ENCODE results near the gene WDR33. TPM values are rescaled to one million over a fixed set of nuclear protein-coding genes. Genes with fewer than 3 reads are reported as not detected.

WDR33 gene
- total and polyA plus RNA-seq, 2 of the 13 experiments (the other 11 are each of a cell fraction or from before 2014, with no cell fraction given): 54.9 to 78.2 TPM

GRCh38 chr2:127674241-127675209, 136.4 kb downstream of the WDR33 start (continued):
- TF ChIP-seq, protein P1, sequence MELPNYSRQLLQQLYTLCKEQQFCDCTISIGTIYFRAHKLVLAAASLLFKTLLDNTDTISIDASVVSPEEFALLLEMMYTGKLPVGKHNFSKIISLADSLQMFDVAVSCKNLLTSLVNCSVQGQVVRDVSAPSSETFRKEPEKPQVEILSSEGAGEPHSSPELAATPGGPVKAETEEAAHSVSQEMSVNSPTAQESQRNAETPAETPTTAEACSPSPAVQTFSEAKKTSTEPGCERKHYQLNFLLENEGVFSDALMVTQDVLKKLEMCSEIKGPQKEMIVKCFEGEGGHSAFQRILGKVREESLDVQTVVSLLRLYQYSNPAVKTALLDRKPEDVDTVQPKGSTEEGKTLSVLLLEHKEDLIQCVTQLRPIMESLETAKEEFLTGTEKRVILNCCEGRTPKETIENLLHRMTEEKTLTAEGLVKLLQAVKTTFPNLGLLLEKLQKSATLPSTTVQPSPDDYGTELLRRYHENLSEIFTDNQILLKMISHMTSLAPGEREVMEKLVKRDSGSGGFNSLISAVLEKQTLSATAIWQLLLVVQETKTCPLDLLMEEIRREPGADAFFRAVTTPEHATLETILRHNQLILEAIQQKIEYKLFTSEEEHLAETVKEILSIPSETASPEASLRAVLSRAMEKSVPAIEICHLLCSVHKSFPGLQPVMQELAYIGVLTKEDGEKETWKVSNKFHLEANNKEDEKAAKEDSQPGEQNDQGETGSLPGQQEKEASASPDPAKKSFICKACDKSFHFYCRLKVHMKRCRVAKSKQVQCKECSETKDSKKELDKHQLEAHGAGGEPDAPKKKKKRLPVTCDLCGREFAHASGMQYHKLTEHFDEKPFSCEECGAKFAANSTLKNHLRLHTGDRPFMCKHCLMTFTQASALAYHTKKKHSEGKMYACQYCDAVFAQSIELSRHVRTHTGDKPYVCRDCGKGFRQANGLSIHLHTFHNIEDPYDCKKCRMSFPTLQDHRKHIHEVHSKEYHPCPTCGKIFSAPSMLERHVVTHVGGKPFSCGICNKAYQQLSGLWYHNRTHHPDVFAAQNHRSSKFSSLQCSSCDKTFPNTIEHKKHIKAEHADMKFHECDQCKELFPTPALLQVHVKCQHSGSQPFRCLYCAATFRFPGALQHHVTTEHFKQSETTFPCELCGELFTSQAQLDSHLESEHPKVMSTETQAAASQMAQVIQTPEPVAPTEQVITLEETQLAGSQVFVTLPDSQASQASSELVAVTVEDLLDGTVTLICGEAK (IDR thresholded peaks at IDR 0.05): no peak
- TF ChIP-seq, protein P1 (CRISPR knock-in tag; IDR thresholded peaks at IDR 0.05): no peak
- TF ChIP-seq DPF2 (CRISPR knock-in tag; IDR thresholded peaks at IDR 0.05; ENCODE audit: borderline replicate concordance, low read depth): no peak
- no peak for TF ChIP-seq SP2 (CRISPR knock-in tag; IDR thresholded peaks at IDR 0.05)
- no peak for TF ChIP-seq ZFP90 (CRISPR knock-in tag; IDR thresholded peaks at IDR 0.05; ENCODE audit: borderline replicate concordance)
- TF ChIP-seq ZNF431 (CRISPR knock-in tag; IDR thresholded peaks at IDR 0.05; ENCODE audit: borderline replicate concordance, low read depth): no peak
- no peak for TF ChIP-seq PBX3 (CRISPR knock-in tag; IDR thresholded peaks at IDR 0.05; ENCODE audit: borderline replicate concordance)
- no peak for TF ChIP-seq KDM4B (CRISPR knock-in tag; IDR thresholded peaks at IDR 0.05)
- no peak for TF ChIP-seq ZNF44 (CRISPR knock-in tag; IDR thresholded peaks at IDR 0.05)
- TF ChIP-seq AFF4 (CRISPR knock-in tag; IDR thresholded peaks at IDR 0.05): no peak
- TF ChIP-seq ZNF552 (CRISPR knock-in tag; IDR thresholded peaks at IDR 0.05; ENCODE audit: borderline replicate concordance): no peak
- TF ChIP-seq, protein P2, sequence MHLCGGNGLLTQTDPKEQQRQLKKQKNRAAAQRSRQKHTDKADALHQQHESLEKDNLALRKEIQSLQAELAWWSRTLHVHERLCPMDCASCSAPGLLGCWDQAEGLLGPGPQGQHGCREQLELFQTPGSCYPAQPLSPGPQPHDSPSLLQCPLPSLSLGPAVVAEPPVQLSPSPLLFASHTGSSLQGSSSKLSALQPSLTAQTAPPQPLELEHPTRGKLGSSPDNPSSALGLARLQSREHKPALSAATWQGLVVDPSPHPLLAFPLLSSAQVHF (CRISPR knock-in tag; IDR thresholded peaks at IDR 0.05): no peak
- no peak for TF ChIP-seq ZNF598 (CRISPR knock-in tag; IDR thresholded peaks at IDR 0.05; ENCODE audit: borderline replicate concordance)
